HAP-1 (cell line): ENCODE measurements around the gene GPR35.

Experiments
- DNase-seq, 2 experiments: peaks; one replicate each; pipeline ENCODE4 v3.0.0-alpha.2; 2016 to 2020; ENCODE audit warnings: low spot score in 2 of 2
- H3K27me3 ChIP-seq: fragments of 250-450 bp; sonication (Bioruptor Pico); 2 replicates; pipeline ENCODE4 v1.5.1; 2020; ENCODE audit warnings: low read depth, mild to moderate bottlenecking, moderate library complexity
- H3K36me3 ChIP-seq: fragments of 250-450 bp; sonication (Bioruptor Pico); replicated peaks from 2 replicates; pipeline ENCODE4 v1.5.1; 2020; ENCODE audit warnings: mild to moderate bottlenecking
- H3K4me1 ChIP-seq: fragments of 250-450 bp; sonication (Bioruptor Pico); 2 replicates; pipeline ENCODE4 v1.5.1; 2020; ENCODE audit warnings: mild to moderate bottlenecking
- H3K4me3 ChIP-seq: fragments of 250-450 bp; sonication (Bioruptor Pico); 2 replicates; pipeline ENCODE4 v1.5.1; 2020; ENCODE audit warnings: mild to moderate bottlenecking, moderate library complexity
- H3K9me3 ChIP-seq: fragments of 250-450 bp; sonication (Bioruptor Pico); 2 replicates; pipeline ENCODE4 v1.5.1; 2020; ENCODE audit warnings: mild to moderate bottlenecking, moderate library complexity
- in situ Hi-C: fragments of 300-500 bp; cut with MboI; formaldehyde crosslinking; loops from 3 replicates; pipeline ENCODE4 v1.14.3; 2020; ENCODE audit warnings: low sequenced_read_pairs, inconsistent platforms, mixed read lengths

GPR35 gene

GRCh38 chr2:240602266-240603050 is 22.8 kb upstream of the GPR35 start:
- Histone ChIP-seq H3K36me3 (no peaks in the 10 kb centered on the region), H3K4me1 (no peaks in the 10 kb centered on the region), H3K4me3 (no peak overlapping the region), H3K27me3 (no peaks in the 10 kb centered on the region), H3K9me3 (no peaks in the 10 kb centered on the region)
- DNase-seq, result no peak
- in situ Hi-C loops, result no loop called here

- Histone ChIP-seq H3K36me3 (no peaks in the 10 kb centered on the region), H3K4me3 (no peak overlapping the region), H3K9me3 (no peaks in the 10 kb centered on the region), H3K27me3 (no peaks in the 10 kb centered on the region), H3K4me1 (no peaks in the 10 kb centered on the region)
- in situ Hi-C loops, result no loop called here
- no peak for DNase-seq
These were observed 22.0 kb upstream of the GPR35 start for GRCh38 chr2:240603081-240603835.

- no peak for DNase-seq
- no peak overlapping the region for H3K4me3 ChIP-seq
- H3K4me1 ChIP-seq, result no peaks in the 10 kb centered on the region
- in situ Hi-C loops, result no loop called here
- no peaks in the 10 kb centered on the region for H3K36me3 ChIP-seq
- H3K27me3 ChIP-seq, result no peaks in the 10 kb centered on the region
- H3K9me3 ChIP-seq, result no peaks in the 10 kb centered on the region
These were observed 21.4 kb upstream of the GPR35 start for GRCh38 chr2:240603846-240604245.

GRCh38 chr2:240604291-240604938 is 20.9 kb upstream of the GPR35 start:
- no peaks in the 10 kb centered on the region for H3K9me3 ChIP-seq
- no peaks in the 10 kb centered on the region for H3K4me1 ChIP-seq
- no peak overlapping the region for H3K4me3 ChIP-seq
- no peaks in the 10 kb centered on the region for H3K27me3 ChIP-seq
- no peaks in the 10 kb centered on the region for H3K36me3 ChIP-seq
- in situ Hi-C loops, result no loop called here
- DNase-seq, result peak in 1 of 2 experiments; percentile 76

GRCh38 chr2:240604939-240605716 is 20.2 kb upstream of the GPR35 start:
- Histone ChIP-seq H3K4me3 (no peak overlapping the region), H3K4me1 (no peaks in the 10 kb centered on the region), H3K36me3 (no peaks in the 10 kb centered on the region), H3K9me3 (no peaks in the 10 kb centered on the region), H3K27me3 (no peaks in the 10 kb centered on the region)
- no peak for DNase-seq
- in situ Hi-C loops, result no loop called here

- in situ Hi-C loops, result no loop called here
- Histone ChIP-seq H3K4me1 (no peaks in the 10 kb centered on the region), H3K9me3 (no peaks in the 10 kb centered on the region), H3K4me3 (no peak overlapping the region), H3K27me3 (no peaks in the 10 kb centered on the region), H3K36me3 (no peaks in the 10 kb centered on the region)
- no peak for DNase-seq
These were observed 19.2 kb upstream of the GPR35 start for GRCh38 chr2:240605867-240606743.

GRCh38 chr2:240611601-240612210 is 13.6 kb upstream of the GPR35 start:
- no peaks in the 10 kb centered on the region for H3K27me3 ChIP-seq
- H3K9me3 ChIP-seq, result no peaks in the 10 kb centered on the region
- no peak for DNase-seq
- no peaks in the 10 kb centered on the region for H3K4me1 ChIP-seq
- no peaks in the 10 kb centered on the region for H3K36me3 ChIP-seq
- in situ Hi-C loops, result no loop called here
- H3K4me3 ChIP-seq, result no peak overlapping the region

- DNase-seq, result no peak
- in situ Hi-C loops, result no loop called here
- Histone ChIP-seq H3K36me3 (no peaks in the 10 kb centered on the region), H3K4me3 (no peak overlapping the region), H3K27me3 (no peaks in the 10 kb centered on the region), H3K4me1 (no peaks in the 10 kb centered on the region), H3K9me3 (no peaks in the 10 kb centered on the region)
These were observed 11.5 kb upstream of the GPR35 start for GRCh38 chr2:240613781-240614180.

GRCh38 chr2:240614391-240614790 is 10.9 kb upstream of the GPR35 start:
- in situ Hi-C loops, result no loop called here
- DNase-seq, result no peak
- Histone ChIP-seq H3K36me3 (no peaks in the 10 kb centered on the region), H3K4me1 (no peaks in the 10 kb centered on the region), H3K4me3 (no peak overlapping the region), H3K27me3 (no peaks in the 10 kb centered on the region), H3K9me3 (no peaks in the 10 kb centered on the region)

- Histone ChIP-seq H3K4me3 (no peak overlapping the region), H3K9me3 (no peaks in the 10 kb centered on the region), H3K27me3 (no peaks in the 10 kb centered on the region), H3K36me3 (no peaks in the 10 kb centered on the region), H3K4me1 (no peaks in the 10 kb centered on the region)
- no peak for DNase-seq
- in situ Hi-C loops, result no loop called here
These were observed 9.9 kb upstream of the GPR35 start for GRCh38 chr2:240615396-240615795.

GRCh38 chr2:240615820-240616547 is 9.3 kb upstream of the GPR35 start:
- in situ Hi-C loops, result no loop called here
- no peaks in the 10 kb centered on the region for H3K27me3 ChIP-seq
- DNase-seq, result no peak
- H3K9me3 ChIP-seq, result no peaks in the 10 kb centered on the region
- H3K4me3 ChIP-seq, result no peak overlapping the region
- H3K36me3 ChIP-seq, result no peaks in the 10 kb centered on the region
- H3K4me1 ChIP-seq, result no peaks in the 10 kb centered on the region
